ENCODE data around the gene EIF3B. TPM values are rescaled to one million over a fixed set of nuclear protein-coding genes. Genes with fewer than 3 reads are reported as not detected.
"Not testable (repeated sequence)": the region's sequence is repeated elsewhere in the genome, so short reads cannot be mapped to it uniquely, and the experiment has no call there.

The EIF3B gene
- total RNA-seq, 1 experiment from 2014 or later: 299 TPM

DNA sequence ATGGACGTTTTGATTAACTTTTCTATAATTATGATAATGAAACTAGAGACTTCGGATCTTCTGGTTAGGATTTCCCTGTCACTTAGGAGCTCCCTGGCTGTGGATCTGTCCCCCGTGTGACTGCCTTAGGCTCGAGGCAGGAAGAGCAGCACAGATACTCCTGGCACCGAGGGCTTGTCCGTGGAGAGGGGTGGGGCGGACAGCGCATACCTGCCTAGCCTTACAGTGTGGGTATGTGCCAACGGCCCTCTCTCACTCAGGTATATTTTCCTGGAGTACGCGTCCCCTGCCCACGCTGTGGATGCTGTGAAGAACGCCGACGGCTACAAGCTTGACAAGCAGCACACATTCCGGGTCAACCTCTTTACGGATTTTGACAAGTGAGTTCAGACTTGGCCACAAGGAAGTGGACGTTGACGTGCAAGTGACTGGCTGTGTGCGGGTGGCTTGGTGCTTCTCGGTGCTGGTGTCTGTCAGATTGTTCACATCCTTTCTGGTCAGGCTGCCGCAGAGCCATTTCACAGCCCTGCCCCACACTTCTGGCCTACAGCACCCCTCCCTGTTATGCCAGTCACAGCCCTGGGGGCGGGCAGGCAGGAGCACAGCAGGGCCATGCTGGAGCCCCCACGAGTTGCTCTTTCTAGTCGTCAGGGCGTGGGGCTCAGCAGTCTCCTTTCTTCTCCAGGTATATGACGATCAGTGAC is 7.9 kb downstream of the EIF3B start:
- Histone ChIP-seq H3K36me3 (peaks cover 93% of the 10 kb centered on the region), H3K4me3 (no peak overlapping the region), H3K27me3 (no peaks in the 10 kb centered on the region), H3K9me3 (no peaks in the 10 kb centered on the region)
- DNase-seq: no peak

GRCh38 chr7:2369139-2369538 is 14.5 kb downstream of the EIF3B start:
- Histone ChIP-seq H3K9me3 (no peaks in the 10 kb centered on the region), H3K4me3 (no peak overlapping the region), H3K36me3 (peaks cover 90% of the 10 kb centered on the region), H3K27me3 (no peaks in the 10 kb centered on the region)
- no peak for DNase-seq

- peaks cover 93% of the 10 kb centered on the region for H3K36me3 ChIP-seq
- no peak for DNase-seq
These were observed 16.7 kb downstream of the EIF3B start for GRCh38 chr7:2371329-2371728.

DNA sequence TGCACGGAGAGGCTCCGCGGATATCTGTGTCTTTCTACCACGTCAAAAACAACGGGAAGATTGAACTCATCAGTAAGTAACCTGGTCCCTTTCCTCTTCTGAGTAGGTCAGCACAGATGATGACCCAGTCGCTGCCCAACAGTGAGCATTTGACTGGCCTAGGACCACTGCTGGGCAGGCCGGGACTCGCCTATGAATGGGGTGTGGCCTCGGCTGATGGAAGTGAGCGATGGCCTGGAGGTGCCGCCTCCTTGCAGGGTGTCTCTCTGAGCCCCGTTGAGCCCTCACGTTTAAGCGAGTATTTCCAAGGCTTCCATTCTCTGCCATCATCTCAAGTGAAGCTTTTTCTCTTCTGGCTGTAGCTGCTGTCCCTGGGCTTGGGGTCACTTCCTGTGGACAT is 18.1 kb downstream of the EIF3B start:
- H3K36me3 ChIP-seq: peaks cover 93% of the 10 kb centered on the region
- H3K27me3 ChIP-seq: no peaks in the 10 kb centered on the region
- no peak overlapping the region for H3K4me3 ChIP-seq
- H3K9me3 ChIP-seq: no peaks in the 10 kb centered on the region
- DNase-seq: no peak

More at GRCh38 chr7:2371329-2371728, 16.7 kb downstream of the EIF3B start:
- H3K9me3 ChIP-seq: no peaks in the 10 kb centered on the region
- H3K4me3 ChIP-seq: no peak overlapping the region
- H3K27me3 ChIP-seq: no peaks in the 10 kb centered on the region

- no peaks in the 10 kb centered on the region for H3K9me3 ChIP-seq
- H3K36me3 ChIP-seq: peaks cover 89% of the 10 kb centered on the region
- DNase-seq: no peak
- H3K4me3 ChIP-seq: no peak overlapping the region
- H3K27me3 ChIP-seq: no peaks in the 10 kb centered on the region
These were observed 18.5 kb downstream of the EIF3B start for GRCh38 chr7:2373124-2373556.

DNA sequence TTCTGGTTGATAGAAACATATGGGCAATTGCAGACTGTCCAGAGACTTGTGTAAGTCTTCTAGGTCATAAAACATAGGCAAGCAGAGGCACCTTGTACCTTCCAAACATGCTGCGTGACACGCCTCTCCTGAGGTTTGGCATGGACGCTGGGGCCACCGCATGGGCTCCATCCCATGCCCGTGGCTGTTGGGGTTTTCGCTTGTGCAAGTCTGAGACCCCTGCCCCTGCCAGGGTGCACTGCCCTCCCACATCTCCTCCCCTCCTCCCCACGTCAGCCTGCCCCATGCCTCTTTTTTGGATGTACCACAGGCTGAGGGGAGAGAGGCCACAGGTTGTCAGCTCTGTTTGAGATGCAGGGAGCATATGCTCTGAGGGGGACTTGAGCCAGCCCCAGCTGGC is 19.0 kb downstream of the EIF3B start:
- Histone ChIP-seq H3K4me3 (no peak overlapping the region), H3K36me3 (peaks cover 85% of the 10 kb centered on the region), H3K27me3 (no peaks in the 10 kb centered on the region), H3K9me3 (no peaks in the 10 kb centered on the region)
- no peak for DNase-seq

GRCh38 chr7:2374401-2374800 is 19.8 kb downstream of the EIF3B start:
- DNase-seq: no peak
- Histone ChIP-seq H3K9me3 (no peaks in the 10 kb centered on the region), H3K36me3 (peaks cover 83% of the 10 kb centered on the region), H3K27me3 (no peaks in the 10 kb centered on the region), H3K4me3 (no peak overlapping the region)

DNA sequence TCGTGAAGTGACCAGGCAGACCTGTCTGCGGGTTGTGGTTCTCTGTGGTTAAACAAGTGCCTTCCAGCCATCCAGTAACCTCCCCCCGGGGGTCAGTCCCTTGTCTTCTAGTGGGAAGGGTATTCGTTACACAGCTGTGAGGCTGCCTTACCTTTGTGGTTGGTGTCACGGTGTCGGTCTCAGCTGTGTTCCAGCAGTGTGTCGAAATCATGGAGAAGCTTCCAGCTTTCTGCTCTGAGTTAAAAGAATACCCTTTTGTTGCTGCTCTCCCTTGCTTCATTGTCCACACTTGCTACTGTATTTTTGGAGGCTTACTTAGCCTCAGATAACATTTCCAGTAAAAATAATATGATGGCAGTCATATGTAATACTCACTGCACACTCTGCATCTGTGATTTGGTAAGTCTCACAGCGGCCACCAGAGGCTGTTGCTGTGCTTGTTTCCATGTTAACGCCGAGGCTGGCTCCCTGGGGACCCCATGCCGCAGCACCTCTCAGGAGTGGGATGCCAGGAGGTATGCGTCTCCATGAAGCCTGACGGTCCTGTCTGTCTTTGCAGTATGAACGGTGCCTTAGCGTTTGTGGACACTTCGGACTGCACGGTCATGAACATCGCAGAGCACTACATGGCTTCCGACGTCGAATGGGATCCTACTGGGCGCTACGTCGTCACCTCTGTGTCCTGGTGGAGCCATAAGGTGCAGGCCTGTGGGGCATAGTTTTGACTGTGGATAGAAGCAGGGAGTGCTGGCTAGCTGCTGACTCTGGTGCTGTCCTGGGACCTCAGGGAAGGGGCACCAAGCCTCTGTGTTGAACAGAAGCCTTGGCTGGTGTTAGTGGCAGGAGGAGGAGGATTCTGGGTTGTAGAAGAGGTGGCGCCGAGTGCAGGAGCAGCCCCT is 20.5 kb downstream of the EIF3B start:
- Histone ChIP-seq H3K27me3 (no peaks in the 10 kb centered on the region), H3K4me3 (no peak overlapping the region), H3K9me3 (no peaks in the 10 kb centered on the region), H3K36me3 (peaks cover 81% of the 10 kb centered on the region)
- DNase-seq: no peak

GRCh38 chr7:2376351-2377154 is 21.9 kb downstream of the EIF3B start:
- Histone ChIP-seq H3K27me3 (no peaks in the 10 kb centered on the region), H3K9me3 (no peaks in the 10 kb centered on the region), H3K4me3 (no peak overlapping the region), H3K36me3 (peaks cover 81% of the 10 kb centered on the region)
- DNase-seq: no peak

DNA sequence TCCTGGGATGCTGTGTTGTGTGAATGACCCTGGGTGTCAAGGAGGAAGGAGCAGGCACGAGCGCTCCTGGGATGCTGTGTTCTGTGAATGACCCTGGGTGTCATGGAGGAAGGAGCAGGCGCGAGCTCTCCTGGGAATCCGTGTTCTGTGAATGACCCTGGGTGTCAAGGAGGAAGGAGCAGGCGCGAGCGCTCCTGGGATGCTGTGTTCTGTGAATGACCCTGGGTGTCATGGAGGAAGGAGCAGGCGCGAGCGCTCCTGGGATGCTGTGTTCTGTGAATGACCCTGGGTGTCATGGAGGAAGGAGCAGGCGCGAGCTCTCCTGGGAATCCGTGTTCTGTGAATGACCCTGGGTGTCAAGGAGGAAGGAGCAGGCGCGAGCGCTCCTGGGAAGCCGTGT is 22.9 kb downstream of the EIF3B start:
- H3K9me3 ChIP-seq, H3K27me3 ChIP-seq, DNase-seq, H3K4me3 ChIP-seq: not testable (repeated sequence)
- H3K36me3 ChIP-seq: peaks cover 77% of the 10 kb centered on the region

GRCh38 chr7:2378125-2378524 is 23.5 kb downstream of the EIF3B start:
- H3K27me3 ChIP-seq, H3K4me3 ChIP-seq, DNase-seq, H3K9me3 ChIP-seq: not testable (repeated sequence)
- peaks cover 74% of the 10 kb centered on the region for H3K36me3 ChIP-seq

- H3K27me3 ChIP-seq: no peaks in the 10 kb centered on the region
- DNase-seq: no peak
- peaks cover 63% of the 10 kb centered on the region for H3K36me3 ChIP-seq
- no peaks in the 10 kb centered on the region for H3K9me3 ChIP-seq
- no peak overlapping the region for H3K4me3 ChIP-seq
These were observed 24.5 kb downstream of the EIF3B start for GRCh38 chr7:2379161-2379560.

DNA sequence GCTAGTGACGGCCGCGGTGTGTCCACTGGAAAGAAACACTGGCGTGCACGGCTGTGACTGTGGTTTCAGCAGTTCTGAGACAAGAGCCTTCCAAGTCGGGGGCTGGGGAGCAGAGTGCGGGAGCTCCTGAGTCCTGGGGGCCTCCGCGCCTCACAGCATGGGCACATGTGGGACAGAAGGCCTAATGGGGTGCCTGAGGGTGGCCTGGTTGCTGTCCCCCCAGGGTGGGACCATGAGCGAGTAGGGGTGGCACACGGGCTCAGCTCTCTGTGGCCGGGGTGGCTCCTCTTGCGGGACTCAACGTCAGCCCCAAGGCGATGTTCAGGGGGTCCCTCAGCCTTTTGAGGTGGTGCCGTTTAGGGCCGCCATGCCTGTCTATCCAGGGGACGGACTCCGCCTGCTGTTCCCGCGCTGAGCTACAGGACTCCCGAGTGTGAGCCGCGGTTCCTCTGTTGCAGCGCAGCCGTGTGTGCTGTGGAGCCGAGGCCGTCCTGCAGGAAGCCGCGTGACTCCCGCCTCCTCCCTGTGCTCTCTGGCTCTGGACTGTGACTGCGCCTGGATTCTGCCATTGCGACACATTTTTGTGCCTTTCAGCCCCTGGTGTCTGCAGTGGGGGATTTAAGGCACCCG is 25.3 kb downstream of the EIF3B start:
- H3K36me3 ChIP-seq: peaks cover 56% of the 10 kb centered on the region
- H3K27me3 ChIP-seq: no peaks in the 10 kb centered on the region
- H3K4me3 ChIP-seq: no peak overlapping the region
- H3K9me3 ChIP-seq: no peaks in the 10 kb centered on the region
- DNase-seq: no peak

DNA sequence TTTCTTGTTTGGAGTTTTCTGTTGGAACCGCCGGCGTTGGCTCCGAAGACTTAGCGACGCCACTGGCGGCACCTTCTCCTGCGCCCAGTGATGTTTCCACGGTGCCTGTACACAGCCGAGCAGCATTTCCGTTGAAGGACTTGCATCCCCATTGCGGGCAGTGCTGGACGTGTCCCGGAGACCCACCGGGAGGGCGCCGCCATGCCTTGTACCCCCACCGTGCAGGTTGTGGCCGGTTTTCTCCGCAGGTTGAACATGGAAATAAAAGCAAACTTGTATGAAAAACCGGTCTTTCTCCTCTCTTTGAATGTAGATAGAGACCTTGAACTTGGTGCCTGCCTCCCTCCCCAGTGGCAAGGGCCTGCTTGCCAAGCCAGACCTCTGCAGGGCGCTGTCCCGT is 25.8 kb downstream of the EIF3B start:
- Histone ChIP-seq H3K36me3 (peaks cover 50% of the 10 kb centered on the region), H3K4me3 (no peak overlapping the region), H3K9me3 (no peaks in the 10 kb centered on the region), H3K27me3 (no peaks in the 10 kb centered on the region)
- no peak for DNase-seq

DNA sequence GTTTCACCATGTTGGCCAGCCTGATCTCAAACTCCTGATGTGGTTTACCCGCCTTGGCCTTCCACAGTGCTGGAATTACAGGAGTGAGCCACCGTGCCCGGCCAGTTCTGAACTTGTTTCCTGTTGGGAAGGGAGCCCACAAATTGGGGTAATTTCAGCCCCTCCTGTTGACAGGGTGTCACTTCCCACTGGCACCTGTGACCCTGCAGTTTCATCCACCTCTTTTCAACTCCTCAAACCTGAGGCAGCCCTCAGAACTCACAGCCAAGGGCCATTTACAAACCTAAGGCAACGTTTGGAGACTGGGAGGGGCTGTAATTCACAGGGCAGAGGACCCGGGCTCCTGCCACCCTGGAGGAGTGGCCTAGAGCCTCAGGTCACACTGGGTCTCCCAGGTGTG is 26.6 kb downstream of the EIF3B start:
- Histone ChIP-seq H3K36me3 (peaks cover 44% of the 10 kb centered on the region), H3K9me3 (no peaks in the 10 kb centered on the region), H3K4me3 (no peak overlapping the region), H3K27me3 (no peaks in the 10 kb centered on the region)
- no peak for DNase-seq

DNA sequence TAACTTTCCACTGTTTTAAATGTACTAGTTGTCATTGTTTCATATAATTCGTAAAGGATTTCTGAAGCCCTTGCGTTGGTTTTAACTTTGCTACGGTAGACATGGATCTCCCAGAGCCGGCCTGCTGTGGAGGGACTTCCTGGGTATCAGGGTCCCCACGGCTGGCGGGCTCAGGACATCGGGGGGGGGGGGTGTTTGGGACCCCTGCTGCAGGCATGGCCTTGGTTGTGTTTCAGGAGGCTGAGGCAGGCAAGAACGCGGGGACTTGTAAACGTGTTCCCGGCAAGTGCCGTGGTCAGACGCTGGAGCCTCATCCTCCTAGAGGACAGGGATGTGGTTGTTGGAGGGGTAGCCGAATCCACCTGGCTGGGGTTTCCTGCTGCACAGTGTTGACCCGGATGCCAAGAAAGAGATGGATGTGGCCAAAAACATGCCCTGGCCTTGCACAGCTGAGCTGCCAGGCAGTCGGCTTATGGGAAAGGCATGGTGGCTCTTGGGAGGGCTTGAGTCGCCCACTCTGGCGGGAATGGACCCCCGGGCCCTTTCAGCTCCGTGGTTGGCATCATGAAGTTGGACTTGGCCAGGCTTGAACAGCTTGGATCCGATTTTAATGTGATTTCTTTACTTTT is 27.4 kb downstream of the EIF3B start:
- H3K36me3 ChIP-seq: peaks cover 36% of the 10 kb centered on the region

More for the DNA sequence above, 27.4 kb downstream of the EIF3B start:
- DNase-seq: no peak
- no peak overlapping the region for H3K4me3 ChIP-seq
- no peaks in the 10 kb centered on the region for H3K9me3 ChIP-seq
- H3K27me3 ChIP-seq: no peaks in the 10 kb centered on the region

Measured in MG63 (cell line).